ENCODE results near the gene STX12.
"Not testable (repeated sequence)": the region's sequence is repeated elsewhere in the genome, so short reads cannot be mapped to it uniquely, and the experiment has no call there.

Gene STX12

GRCh38 chr1:27775336-27775735 is 2.3 kb downstream of the STX12 start:
- DNase-seq (ENCODE audit: low spot score): not testable (repeated sequence)

DNA sequence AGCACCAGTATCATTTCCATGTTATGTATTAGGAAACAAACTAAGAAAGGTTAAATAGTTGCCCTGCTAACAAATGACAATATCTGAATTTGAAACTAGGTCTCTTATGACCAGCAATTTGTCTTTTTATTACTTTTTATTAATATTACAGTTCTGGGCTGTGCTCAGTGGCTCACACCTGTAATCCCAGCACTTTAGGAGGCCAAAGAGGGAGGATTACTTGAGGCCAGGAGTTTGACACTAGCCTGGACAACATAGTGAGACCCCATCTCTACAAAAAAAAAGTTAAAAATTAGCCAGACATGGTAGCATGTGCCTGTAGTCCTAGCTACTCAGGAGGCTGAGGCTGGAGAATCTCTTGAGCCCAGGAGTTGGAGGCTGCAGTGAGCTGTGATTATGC is 3.3 kb downstream of the STX12 start:
- not testable (repeated sequence) for DNase-seq (ENCODE audit: low spot score)

- no peak for DNase-seq (ENCODE audit: low spot score)
Measured at GRCh38 chr1:27778056-27778455, 5.0 kb downstream of the STX12 start.

DNA sequence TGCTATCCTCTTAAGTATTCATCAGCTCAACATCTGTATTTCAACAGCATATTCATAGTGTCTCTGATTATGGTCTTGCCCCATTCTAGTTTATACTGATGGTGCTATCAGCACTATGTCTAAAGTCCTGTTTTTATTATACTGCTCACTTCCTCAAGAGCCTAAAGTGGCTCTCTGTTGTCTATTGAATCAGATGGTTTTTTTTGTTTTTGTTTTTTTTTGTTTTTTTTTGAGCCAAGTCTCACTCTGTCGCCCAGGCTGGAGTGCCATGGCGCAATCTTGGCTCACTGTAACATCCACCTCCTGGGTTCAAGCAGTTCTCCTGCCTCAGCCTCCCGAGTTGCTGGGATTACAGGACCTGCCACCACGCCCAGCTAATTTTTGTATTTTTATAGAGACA is 6.1 kb downstream of the STX12 start:
- no peak for DNase-seq (ENCODE audit: low spot score)

- DNase-seq (ENCODE audit: low spot score): no peak
Measured at GRCh38 chr1:27782950-27783349, 9.9 kb downstream of the STX12 start.

GRCh38 chr1:27784700-27785099 is 11.7 kb downstream of the STX12 start:
- DNase-seq (ENCODE audit: low spot score): no peak

DNA sequence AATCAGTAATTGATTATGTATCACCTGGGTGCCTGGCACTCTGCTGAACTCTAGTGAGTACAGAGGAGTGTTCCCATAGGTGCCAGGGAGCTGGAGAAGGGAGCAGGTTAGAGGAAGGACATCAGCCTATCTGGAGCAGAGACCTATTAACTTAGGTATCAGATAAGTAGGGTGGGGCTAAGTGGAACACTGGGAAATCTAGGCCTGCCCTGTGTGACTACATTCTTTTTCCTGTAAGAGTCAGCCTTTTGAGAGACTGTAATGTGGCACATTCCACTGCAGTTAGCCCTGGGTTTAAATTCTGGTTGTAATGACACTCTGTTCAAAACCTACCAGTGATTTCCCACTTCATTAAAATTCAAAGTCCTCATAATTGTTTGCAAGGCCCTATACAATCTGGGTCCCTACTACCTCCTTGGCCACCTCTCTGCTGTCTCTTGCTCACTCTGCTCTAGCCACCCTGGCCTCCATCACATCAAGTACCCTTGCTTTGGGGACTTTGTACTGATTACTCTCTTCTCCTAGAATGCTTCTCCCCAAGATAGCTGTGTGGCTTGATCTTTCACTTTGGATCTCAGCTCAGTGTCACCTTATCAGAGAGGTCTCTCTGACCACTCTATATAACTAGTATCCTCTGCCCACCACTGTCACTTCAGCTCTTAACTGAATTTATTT is 12.9 kb downstream of the STX12 start:
- DNase-seq (ENCODE audit: low spot score): no peak

- DNase-seq (ENCODE audit: low spot score): no peak
Measured at GRCh38 chr1:27787895-27788294, 14.9 kb downstream of the STX12 start.

DNA sequence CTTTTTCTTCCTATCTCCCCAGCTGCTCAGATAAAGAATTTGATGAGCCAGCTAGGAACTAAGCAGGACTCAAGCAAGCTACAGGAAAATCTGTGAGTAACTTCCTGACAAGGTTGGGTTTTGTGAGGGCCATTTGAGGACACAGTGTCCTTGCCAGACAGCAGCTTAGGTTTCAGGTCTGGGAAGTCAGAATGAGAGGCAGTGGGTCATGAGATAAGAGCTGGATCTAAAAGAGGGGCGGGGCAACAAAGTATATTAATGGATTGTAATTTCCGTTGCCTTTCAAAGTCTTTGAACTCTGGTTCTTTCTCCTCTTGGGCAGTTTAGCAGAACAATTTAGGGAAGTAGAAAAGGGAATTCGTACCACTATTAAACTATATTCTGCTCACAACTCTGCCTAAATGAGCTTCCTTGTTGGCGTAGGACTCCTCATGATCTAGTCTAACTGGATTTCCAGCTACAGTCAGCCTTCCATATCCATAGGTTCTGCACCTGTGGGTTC is 16.6 kb downstream of the STX12 start:
- DNase-seq (ENCODE audit: low spot score): no peak

DNA sequence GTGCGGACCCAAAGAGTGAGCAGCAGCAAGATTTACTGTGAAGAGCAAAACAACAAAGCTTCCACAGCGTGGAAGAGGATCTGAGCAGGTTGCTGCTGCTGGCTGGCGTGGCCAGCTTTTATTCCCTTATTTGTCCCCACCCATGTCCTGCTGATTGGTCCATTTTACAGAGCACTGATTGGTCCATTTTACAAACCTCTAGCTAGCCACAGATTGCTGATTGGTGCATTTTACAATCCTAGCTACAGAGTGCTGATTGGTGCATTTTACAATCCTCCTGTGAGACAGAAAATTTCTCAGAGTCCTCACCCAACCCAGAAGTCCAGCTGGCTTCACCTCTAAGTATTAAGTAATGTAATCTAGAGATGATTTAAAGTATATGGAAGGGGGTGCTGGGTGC is 17.3 kb downstream of the STX12 start:
- DNase-seq (ENCODE audit: low spot score): not testable (repeated sequence)

DNA sequence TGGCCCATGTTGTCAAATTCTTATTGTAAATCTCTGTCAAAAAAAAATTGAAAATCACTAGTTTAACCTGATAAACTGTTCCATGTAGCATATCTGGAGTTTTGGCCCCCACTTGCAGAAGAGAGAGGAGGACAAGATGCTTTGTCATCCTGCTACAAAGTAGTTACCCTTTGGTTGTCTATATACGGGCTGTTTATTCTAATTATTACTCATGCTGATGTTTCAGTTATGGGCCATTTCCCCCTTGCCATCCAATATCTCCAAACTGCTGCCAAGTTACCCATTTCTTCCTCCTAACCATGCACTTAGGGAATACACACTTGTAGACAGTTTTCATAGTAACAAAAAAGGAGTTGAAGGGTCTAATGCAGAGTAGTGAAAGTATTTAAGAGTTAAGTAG is 22.6 kb downstream of the STX12 start:
- no peak for DNase-seq (ENCODE audit: low spot score)

GRCh38 chr1:27804791-27805190 is 31.8 kb downstream of the STX12 start:
- DNase-seq (ENCODE audit: low spot score): no peak

- no peak for DNase-seq (ENCODE audit: low spot score)
Measured at GRCh38 chr1:27806758-27807157, 33.7 kb downstream of the STX12 start.

- no peak for DNase-seq (ENCODE audit: low spot score)
Measured at GRCh38 chr1:27807385-27807784, 34.4 kb downstream of the STX12 start.

GRCh38 chr1:27808131-27808530 is 35.1 kb downstream of the STX12 start:
- not testable (repeated sequence) for DNase-seq (ENCODE audit: low spot score)

GRCh38 chr1:27809883-27810282 is 36.9 kb downstream of the STX12 start:
- no peak for DNase-seq (ENCODE audit: low spot score)

GRCh38 chr1:27811741-27812500 is 38.9 kb downstream of the STX12 start:
- DNase-seq (ENCODE audit: low spot score): no peak

DNA sequence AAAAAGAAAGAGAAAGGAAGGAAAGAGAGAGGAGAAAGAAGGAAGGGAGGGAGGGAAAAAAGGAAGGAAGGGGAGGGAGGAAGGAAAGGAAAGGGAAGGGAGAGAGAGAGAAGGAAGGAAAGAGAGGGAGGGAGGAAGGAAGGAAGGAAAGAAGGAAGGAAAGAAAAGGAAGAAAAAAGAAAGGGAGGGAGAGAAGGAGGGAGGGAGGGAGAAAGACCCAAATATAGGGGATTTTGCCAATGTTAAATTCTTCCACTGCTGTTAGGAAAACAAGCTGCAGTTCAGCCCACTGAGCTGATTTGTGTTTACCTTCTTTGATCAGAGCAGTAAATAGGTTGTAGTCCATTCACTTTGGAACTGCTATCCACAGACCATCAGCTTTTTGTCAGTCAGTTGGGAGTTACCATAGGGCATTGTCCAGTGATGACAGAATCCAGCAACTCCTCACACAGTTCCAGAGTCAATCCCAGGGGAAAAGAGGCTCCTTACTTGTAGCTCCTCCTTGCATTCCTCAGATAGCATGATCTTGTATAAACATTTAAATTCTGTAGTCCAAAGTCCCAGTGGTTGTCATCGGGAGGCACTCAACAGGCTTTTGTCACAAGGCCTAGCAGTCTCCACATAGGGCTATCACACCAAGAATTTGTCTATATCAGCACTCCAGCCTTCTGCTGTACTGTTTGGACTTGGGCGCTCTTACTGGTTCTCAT is 44.1 kb downstream of the STX12 start:
- DNase-seq (ENCODE audit: low spot score): no peak

DNA sequence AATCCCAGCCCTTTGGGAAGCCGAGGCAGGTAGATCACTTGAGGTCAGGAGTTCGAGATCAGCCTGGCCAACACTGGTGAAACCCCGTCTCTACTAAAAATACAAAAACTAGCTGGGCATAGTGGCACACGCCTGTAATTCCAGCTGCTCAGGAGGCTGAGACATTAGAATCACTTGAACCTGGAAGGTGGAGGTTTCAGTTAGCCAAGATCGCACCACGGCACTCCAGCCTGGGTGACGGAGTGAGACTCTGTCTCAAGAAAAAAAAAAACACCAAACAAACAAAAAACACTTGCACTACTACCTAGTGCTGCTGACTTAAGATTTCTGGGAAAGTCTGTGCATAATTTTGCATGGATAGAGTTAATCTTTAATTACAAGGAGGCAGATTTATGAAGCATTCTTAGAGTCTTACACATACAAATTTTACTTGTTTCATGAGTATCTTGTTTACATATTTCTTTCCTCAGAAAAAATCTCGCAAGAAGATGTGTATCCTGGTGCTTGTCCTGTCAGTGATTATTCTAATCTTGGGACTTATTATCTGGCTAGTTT is 48.8 kb downstream of the STX12 start:
- DNase-seq (ENCODE audit: low spot score): no peak

DNA sequence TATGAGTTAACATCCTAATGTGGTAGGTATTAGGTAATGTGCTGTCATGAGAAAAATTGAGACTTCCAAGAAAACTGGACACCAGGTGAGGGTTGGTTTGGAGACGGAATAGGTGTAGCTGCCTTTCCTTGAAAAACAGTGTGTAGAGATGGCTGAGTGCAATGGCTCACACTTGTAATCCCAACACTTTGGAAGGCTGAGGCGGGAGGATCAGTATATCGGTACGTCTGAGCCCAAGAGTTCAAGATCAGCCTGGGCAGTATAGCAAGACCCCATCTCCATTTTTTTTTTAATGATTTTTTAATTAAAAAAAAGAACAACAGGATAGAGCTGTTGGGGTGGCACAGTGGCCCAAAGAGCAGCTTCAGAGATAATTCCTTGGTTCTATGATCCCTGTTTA is 50.8 kb downstream of the STX12 start:
- no peak for DNase-seq (ENCODE audit: low spot score)

DNA sequence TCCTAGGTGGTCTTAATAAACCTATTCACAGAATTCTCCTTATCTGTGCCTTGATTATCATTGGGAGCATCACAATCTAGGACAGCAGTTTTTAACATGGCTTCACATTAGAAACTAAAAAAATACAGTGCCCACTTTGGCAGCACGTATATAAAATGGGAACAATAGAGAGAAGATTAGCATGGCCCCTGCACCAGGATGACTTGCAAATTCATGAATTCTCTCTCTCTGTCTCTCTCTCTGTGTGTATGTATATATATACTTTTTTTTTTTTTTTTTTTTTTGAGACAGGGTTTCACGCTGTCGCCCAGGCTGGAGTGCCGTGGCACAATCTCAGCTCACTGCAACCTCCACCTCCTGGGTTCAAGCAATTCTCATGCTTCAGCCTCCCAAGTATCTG is 51.4 kb downstream of the STX12 start:
- no peak for DNase-seq (ENCODE audit: low spot score)

DNA sequence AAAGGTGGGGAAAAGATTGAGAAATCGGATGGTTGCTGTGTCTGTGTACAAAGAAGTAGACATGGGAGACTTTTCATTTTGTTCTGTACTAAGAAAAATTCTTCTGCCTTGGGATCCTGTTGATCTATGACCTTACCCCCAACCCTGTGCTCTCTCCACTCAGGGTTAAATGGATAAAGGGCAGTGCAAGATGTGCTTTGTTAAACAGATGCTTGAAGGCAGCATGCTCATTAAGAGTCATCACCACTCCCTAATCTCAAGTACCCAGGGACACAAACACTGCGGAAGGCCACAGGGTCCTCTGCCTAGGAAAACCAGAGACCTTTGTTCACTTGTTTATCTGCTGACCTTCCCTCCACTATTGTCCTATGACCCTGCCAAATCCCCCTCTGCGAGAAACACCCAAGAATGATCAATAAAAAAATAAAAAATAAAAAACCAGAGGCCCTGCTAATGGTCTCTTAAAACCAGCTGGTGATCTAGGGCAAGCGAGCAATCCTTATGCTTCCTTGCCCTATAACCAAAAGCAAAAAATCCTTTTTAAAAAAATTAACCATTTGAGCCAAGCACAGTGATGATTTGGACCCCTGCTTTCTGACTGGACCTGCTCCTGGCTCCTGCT is 56.4 kb downstream of the STX12 start:
- not testable (repeated sequence) for DNase-seq (ENCODE audit: low spot score)

Measured in ecto neural progenitor cell (in vitro differentiated cells).